Measurements from ENCODE around the gene JPH3. TPM values are rescaled to one million over a fixed set of nuclear protein-coding genes. Genes with fewer than 3 reads are reported as not detected.

The JPH3 gene
- total and polyA plus RNA-seq, 4 donors: 12.6 to 79.7 (median 54.0) TPM

DNA sequence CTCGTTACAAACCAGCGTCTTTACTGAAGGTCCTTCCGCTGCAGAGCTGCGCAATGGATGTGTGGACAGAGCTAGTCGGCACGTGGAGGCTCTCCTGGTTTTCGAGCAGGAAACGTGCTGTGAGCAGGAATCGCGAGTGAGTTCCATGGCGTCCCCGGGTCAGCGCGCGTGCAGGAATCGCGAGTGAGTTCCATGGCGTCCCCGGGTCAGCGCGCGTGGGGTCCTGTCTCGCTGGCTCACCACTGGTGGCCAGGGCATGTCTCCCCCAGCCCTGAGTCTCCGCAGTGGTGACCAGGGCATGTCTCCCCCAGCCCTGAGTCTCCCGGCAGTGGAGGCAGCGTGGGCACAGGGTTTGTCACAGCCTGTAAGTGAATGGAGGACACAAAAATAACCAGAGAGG lies 100.8 kb downstream of the JPH3 start:
- 94% methylated on average over 26 of the region's 26 CpGs for WGBS (ENCODE audit: insufficient coverage)
- peaks cover 41% of the 10 kb centered on the region for H3K4me1 ChIP-seq (ENCODE audit: control insufficient read depth, insufficient read depth, low read length)
- H3K4me3 ChIP-seq (ENCODE audit: low read depth, low read length): no peak overlapping the region
- no peak for DNase-seq (ENCODE audit: low read depth in 4 of 6, low spot score in 6 of 6)
- no peaks in the 10 kb centered on the region for H3K27me3 ChIP-seq (ENCODE audit: control insufficient read depth, insufficient read depth, low read length)
- peaks cover 87% of the 10 kb centered on the region for H3K36me3 ChIP-seq (ENCODE audit: control insufficient read depth, insufficient read depth, low read length)
- H3K9me3 ChIP-seq (ENCODE audit: control insufficient read depth, insufficient read depth, low read length): no peaks in the 10 kb centered on the region
- H3K27ac ChIP-seq (ENCODE audit: low read depth, low read length): no peak overlapping the region

DNA sequence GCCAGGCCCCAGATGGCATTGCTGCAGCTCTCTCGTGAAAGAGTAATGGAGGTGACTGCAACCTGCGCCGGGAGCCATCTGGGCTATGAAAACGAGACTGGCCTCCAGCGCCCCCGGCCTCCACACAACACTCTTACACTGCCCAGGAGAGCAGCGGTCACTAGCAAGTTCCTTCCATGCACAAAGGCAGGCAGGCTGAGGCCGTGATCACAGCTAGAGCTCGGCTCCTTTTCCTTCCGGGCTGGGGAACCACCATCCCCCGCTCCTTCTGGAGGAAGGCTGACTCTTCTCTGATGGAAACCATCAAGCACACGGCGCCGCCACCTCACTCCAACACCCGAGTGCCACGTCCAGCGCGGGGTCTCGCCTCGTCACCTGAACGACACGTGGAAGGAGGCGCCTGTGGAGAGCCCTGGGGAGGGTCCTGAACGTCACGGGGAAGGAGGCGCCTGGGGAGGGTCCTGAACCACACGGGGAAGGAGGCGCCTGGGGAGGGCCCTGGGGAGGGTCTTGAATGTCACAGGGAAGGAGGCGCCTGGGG lies 101.6 kb downstream of the JPH3 start:
- Histone ChIP-seq H3K27ac (ENCODE audit: low read depth, low read length) (no peak overlapping the region), H3K4me1 (ENCODE audit: control insufficient read depth, insufficient read depth, low read length) (peaks cover 41% of the 10 kb centered on the region), H3K27me3 (ENCODE audit: control insufficient read depth, insufficient read depth, low read length) (no peaks in the 10 kb centered on the region), H3K9me3 (ENCODE audit: control insufficient read depth, insufficient read depth, low read length) (no peaks in the 10 kb centered on the region), H3K36me3 (ENCODE audit: control insufficient read depth, insufficient read depth, low read length) (peaks cover 88% of the 10 kb centered on the region), H3K4me3 (ENCODE audit: low read depth, low read length) (no peak overlapping the region)
- WGBS (ENCODE audit: insufficient coverage): 82% methylated on average over 27 of the region's 29 CpGs
- no peak for DNase-seq (ENCODE audit: low read depth in 4 of 6, low spot score in 6 of 6)

DNA sequence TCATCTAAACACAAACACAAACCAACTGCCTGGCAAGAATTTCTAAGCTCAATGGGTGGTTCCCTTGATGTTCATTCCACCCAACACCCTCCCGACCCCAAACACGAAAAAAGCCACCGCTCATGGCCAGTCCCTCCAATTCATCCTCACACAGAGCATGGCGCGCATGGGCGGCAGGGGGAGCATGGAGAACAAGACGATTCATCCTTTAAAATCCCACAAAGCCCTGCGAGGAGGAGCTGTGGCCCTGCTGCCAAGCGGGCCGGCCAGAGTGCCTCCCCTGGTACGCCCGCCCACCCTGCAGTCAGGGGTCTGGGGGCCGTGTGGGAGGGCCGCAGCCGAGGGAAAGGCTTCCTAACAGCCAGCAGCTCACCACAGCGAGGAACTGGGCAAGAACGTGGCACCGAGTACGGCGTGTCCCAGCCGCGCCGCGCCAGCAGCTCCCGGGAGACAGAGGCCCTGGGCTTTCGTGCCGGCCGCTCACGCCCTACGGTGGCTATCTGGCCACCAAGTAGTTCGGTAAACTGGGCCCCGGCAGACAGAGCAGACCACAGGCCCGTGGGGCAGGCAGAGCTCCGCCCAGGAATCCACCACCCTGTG lies 102.5 kb downstream of the JPH3 start:
- peak overlapping the region; percentile 54 for H3K27ac ChIP-seq (ENCODE audit: low read depth, low read length)
- peak in 2 of 6 donors; percentile 67 to 74 for DNase-seq (ENCODE audit: low read depth in 4 of 6, low spot score in 6 of 6)
- no peaks in the 10 kb centered on the region for H3K27me3 ChIP-seq (ENCODE audit: control insufficient read depth, insufficient read depth, low read length)
- no peaks in the 10 kb centered on the region for H3K9me3 ChIP-seq (ENCODE audit: control insufficient read depth, insufficient read depth, low read length)
- H3K36me3 ChIP-seq (ENCODE audit: control insufficient read depth, insufficient read depth, low read length): peaks cover 88% of the 10 kb centered on the region
- H3K4me1 ChIP-seq (ENCODE audit: control insufficient read depth, insufficient read depth, low read length): peaks cover 41% of the 10 kb centered on the region
- H3K4me3 ChIP-seq (ENCODE audit: low read depth, low read length): no peak overlapping the region
- 59% methylated on average over 31 of the region's 34 CpGs for whole genome bisulfite sequencing (ENCODE audit: insufficient coverage)

DNA sequence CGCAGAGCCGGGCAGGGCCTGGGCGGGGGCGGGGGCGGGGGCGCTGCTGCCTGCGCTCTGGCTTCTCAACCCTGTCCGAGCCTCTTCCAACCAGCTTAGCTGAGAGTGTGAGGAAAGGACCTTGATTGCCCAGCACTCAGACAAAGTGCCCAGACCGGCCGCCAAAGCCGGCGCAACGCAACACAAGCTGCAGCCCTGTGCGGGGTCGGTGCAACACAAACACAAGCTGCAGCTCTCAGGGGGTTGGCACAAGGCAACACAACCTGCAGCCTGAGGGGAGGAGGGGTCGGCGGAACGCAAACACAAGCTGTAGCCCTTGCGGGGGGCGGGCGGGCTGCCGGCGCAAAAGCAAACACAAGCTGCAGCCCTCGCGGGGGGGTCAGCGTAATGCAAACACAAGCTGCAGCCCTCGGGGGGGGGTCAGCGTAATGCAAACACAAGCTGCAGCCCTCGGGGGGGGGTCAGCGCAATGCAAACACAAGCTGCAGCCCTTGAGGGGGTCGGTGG lies 103.5 kb downstream of the JPH3 start:
- Histone ChIP-seq H3K9me3 (ENCODE audit: control insufficient read depth, insufficient read depth, low read length) (no peaks in the 10 kb centered on the region), H3K27ac (ENCODE audit: low read depth, low read length) (peak overlapping the region; percentile 54), H3K27me3 (ENCODE audit: control insufficient read depth, insufficient read depth, low read length) (no peaks in the 10 kb centered on the region), H3K36me3 (ENCODE audit: control insufficient read depth, insufficient read depth, low read length) (peaks cover 88% of the 10 kb centered on the region), H3K4me1 (ENCODE audit: control insufficient read depth, insufficient read depth, low read length) (peaks cover 41% of the 10 kb centered on the region), H3K4me3 (ENCODE audit: low read depth, low read length) (no peak overlapping the region)
- DNase-seq (ENCODE audit: low read depth in 4 of 6, low spot score in 6 of 6): peak in 3 of 6 donors; percentile 29 to 87 (median 74)
- WGBS (ENCODE audit: insufficient coverage): 14% methylated on average over 22 of the region's 31 CpGs

DNA sequence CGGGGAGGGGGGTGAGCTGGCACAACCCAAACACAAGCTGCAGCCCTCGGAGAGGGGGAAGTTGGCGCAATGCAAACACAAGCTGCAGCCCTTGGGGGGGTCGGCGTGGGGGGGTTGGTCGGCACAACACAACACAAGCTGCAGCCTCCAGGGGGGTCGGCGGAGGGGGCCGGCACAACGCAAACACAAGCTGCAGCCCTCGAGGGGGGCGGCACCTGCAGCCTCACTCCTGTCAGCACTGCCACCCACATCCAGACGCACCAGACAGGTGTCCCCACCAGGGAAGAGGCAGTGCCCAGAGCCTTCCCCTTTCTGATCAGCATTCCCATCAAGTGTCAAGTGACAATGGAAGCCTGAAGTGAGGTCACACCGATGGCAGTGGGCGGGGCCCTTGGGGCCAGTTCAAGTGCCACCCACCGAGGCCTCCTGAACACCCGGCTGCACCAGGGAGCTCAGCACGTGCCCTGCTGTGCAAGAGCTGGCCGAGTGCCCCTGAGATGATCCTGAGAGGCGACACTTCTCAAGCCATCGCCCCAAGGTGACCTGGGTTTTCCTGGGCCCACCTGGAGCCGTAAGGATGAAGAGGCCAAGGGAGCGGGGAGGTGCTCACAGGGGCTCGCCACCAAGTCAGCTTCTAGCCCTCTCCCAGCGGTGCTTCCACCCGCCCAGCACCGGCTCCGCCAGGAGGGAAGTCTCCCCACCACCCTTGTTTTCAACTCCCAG lies 104.1 kb downstream of the JPH3 start:
- H3K36me3 ChIP-seq (ENCODE audit: control insufficient read depth, insufficient read depth, low read length): peaks cover 88% of the 10 kb centered on the region
- DNase-seq (ENCODE audit: low read depth in 4 of 6, low spot score in 6 of 6): no peak
- H3K9me3 ChIP-seq (ENCODE audit: control insufficient read depth, insufficient read depth, low read length): no peaks in the 10 kb centered on the region
- no peaks in the 10 kb centered on the region for H3K27me3 ChIP-seq (ENCODE audit: control insufficient read depth, insufficient read depth, low read length)
- peaks cover 41% of the 10 kb centered on the region for H3K4me1 ChIP-seq (ENCODE audit: control insufficient read depth, insufficient read depth, low read length)
- 38% methylated on average over 22 of the region's 28 CpGs for WGBS (ENCODE audit: insufficient coverage)
- H3K4me3 ChIP-seq (ENCODE audit: low read depth, low read length): no peak overlapping the region
- no peak overlapping the region for H3K27ac ChIP-seq (ENCODE audit: low read depth, low read length)

DNA sequence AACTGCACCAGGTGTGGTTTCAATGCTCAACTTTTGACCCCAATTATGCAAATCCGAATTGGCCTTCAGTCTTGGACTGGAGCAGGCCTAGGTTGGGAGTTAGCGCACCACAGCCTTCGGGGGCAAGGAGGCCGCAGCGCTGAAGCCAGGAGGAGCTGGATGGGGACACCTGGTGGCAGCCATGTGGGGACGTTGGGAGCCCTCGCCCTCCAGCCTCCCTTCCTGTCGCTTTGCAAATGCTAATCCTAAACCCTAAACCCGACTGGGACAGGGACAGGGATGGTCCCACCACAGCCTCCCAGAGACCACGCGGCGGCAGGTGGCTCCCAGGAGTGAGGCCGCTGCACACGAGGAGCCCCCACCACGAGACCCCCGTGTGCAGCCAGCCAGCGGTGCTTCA lies 104.8 kb downstream of the JPH3 start:
- no peak overlapping the region for H3K4me3 ChIP-seq (ENCODE audit: low read depth, low read length)
- peaks cover 39% of the 10 kb centered on the region for H3K4me1 ChIP-seq (ENCODE audit: control insufficient read depth, insufficient read depth, low read length)
- H3K9me3 ChIP-seq (ENCODE audit: control insufficient read depth, insufficient read depth, low read length): no peaks in the 10 kb centered on the region
- H3K36me3 ChIP-seq (ENCODE audit: control insufficient read depth, insufficient read depth, low read length): peaks cover 88% of the 10 kb centered on the region
- H3K27me3 ChIP-seq (ENCODE audit: control insufficient read depth, insufficient read depth, low read length): no peaks in the 10 kb centered on the region
- 85% methylated on average over 17 of the region's 17 CpGs for WGBS (ENCODE audit: insufficient coverage)
- peak in 1 of 6 donors; percentile 34 for DNase-seq (ENCODE audit: low read depth in 4 of 6, low spot score in 6 of 6)
- H3K27ac ChIP-seq (ENCODE audit: low read depth, low read length): no peak overlapping the region

DNA sequence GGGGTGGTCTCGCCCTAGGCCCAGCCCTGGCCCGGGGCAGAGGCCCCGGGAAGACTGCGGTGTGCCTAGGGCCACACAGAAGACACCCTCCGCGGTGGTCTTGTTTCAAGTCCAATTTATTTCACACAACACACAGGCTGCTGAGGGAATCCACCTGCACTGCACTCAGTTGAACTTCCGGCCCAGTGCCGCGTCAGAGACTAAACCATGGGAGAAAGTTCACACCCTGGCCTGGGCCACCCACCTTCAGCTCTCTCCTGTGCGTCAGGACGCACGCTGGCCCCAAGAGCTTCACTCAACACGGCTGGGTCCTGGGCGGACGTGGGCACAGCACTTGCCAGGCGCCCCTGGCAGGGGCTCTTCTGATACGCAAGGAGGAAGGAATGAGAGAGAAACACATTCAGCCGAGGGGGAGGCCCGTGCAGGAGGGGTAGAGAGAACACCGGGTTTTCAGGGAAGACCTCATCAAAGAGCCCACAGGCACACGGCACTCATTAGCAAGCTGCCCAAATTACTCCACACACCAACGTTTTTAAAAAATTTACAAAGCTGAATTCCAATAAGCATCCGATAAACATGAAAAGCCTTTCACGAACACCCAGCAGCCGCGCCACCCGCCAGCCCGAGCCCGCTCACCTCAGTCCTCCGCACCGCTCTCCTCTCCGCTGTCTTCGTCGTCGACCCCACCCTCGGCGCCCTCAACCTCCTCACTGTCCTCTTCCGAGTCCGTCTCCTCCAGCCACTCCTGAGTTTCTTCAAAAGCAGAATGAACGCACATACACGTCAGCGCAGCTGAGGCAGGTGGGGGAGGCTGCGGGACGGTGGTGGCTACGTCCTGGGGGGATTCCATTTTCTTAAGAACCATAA lies 105.6 kb downstream of the JPH3 start:
- peak in 1 of 6 donors; percentile 56 for DNase-seq (ENCODE audit: low read depth in 4 of 6, low spot score in 6 of 6)
- H3K9me3 ChIP-seq (ENCODE audit: control insufficient read depth, insufficient read depth, low read length): no peaks in the 10 kb centered on the region
- no peak overlapping the region for H3K4me3 ChIP-seq (ENCODE audit: low read depth, low read length)
- no peak overlapping the region for H3K27ac ChIP-seq (ENCODE audit: low read depth, low read length)
- peaks cover 90% of the 10 kb centered on the region for H3K36me3 ChIP-seq (ENCODE audit: control insufficient read depth, insufficient read depth, low read length)
- no peaks in the 10 kb centered on the region for H3K27me3 ChIP-seq (ENCODE audit: control insufficient read depth, insufficient read depth, low read length)
- H3K4me1 ChIP-seq (ENCODE audit: control insufficient read depth, insufficient read depth, low read length): peaks cover 34% of the 10 kb centered on the region
- 87% methylated on average over 38 of the region's 45 CpGs for WGBS (ENCODE audit: insufficient coverage)

GRCh38 chr16:87708881-87709638 lies 106.8 kb downstream of the JPH3 start:
- Histone ChIP-seq H3K9me3 (ENCODE audit: control insufficient read depth, insufficient read depth, low read length) (no peaks in the 10 kb centered on the region), H3K36me3 (ENCODE audit: control insufficient read depth, insufficient read depth, low read length) (peaks cover 91% of the 10 kb centered on the region), H3K27me3 (ENCODE audit: control insufficient read depth, insufficient read depth, low read length) (no peaks in the 10 kb centered on the region), H3K4me1 (ENCODE audit: control insufficient read depth, insufficient read depth, low read length) (peaks cover 33% of the 10 kb centered on the region), H3K4me3 (ENCODE audit: low read depth, low read length) (no peak overlapping the region), H3K27ac (ENCODE audit: low read depth, low read length) (no peak overlapping the region)
- no peak for DNase-seq (ENCODE audit: low read depth in 4 of 6, low spot score in 6 of 6)
- WGBS (ENCODE audit: insufficient coverage): 95% methylated on average over 49 of the region's 49 CpGs

DNA sequence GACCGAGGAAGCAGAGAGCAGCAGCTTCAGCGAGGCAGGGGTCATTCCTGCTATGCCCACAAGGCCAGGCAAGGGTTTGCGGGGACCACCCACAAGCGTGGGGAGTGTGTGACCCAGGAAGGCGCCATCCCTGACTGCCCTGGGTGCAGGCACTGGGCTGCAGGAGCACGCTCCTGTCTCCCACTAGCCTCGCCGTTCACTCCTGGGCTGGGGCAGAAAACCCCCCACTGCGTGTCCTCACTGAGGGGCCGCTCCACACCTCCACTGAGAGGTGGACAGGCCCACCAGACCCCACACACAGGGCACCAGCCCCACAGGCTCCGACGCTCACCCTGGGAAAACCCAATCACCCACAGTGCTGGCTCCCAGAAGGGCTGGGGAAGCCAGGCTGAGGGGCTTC lies 107.4 kb downstream of the JPH3 start:
- H3K27ac ChIP-seq (ENCODE audit: low read depth, low read length): no peak overlapping the region
- peaks cover 92% of the 10 kb centered on the region for H3K36me3 ChIP-seq (ENCODE audit: control insufficient read depth, insufficient read depth, low read length)
- no peaks in the 10 kb centered on the region for H3K27me3 ChIP-seq (ENCODE audit: control insufficient read depth, insufficient read depth, low read length)
- peaks cover 27% of the 10 kb centered on the region for H3K4me1 ChIP-seq (ENCODE audit: control insufficient read depth, insufficient read depth, low read length)
- WGBS (ENCODE audit: insufficient coverage): 96% methylated on average over 11 of the region's 12 CpGs
- no peak overlapping the region for H3K4me3 ChIP-seq (ENCODE audit: low read depth, low read length)
- no peak for DNase-seq (ENCODE audit: low read depth in 4 of 6, low spot score in 6 of 6)
- H3K9me3 ChIP-seq (ENCODE audit: control insufficient read depth, insufficient read depth, low read length): no peaks in the 10 kb centered on the region

All from spinal cord (tissue), 10 donors.